ENCODE measurements around the gene C6orf58.

GRCh38 chr6:127566119-127566518 is 10.9 kb upstream of the C6orf58 start:
- no peak for TF ChIP-seq POLR2AphosphoS5 (IDR thresholded peaks at IDR 0.05; ENCODE audit: low read depth, low read length)
- TF ChIP-seq REST (IDR thresholded peaks at IDR 0.05; ENCODE audit: insufficient read depth in 1 of 2, low read depth in 2 of 2, low read length in 2 of 2): no peak
- TF ChIP-seq TAF1 (IDR thresholded peaks at IDR 0.05; ENCODE audit: borderline replicate concordance, insufficient read depth, low read length): no peak
- no peak for TF ChIP-seq SIN3A (IDR thresholded peaks at IDR 0.05; ENCODE audit: borderline replicate concordance, insufficient read depth, low read length)

Data from PFSK-1 (cell line).